GM10266 (cell line): ENCODE data around the gene MAP7D1.

Source experiments
- DNase-seq: peaks from one replicate; pipeline ENCODE4 v3.0.0; 2012; ENCODE audit errors: extremely low spot score
- CTCF ChIP-seq: IDR thresholded peaks from 2 replicates; pipeline ENCODE4 v1.5.1; 2012; ENCODE audit warnings: mild to moderate bottlenecking, low read depth; ENCODE audit not compliant: control insufficient read depth, insufficient read depth; ENCODE audit errors: missing control alignments

The MAP7D1 gene

GRCh38 chr1:36114371-36114770 is 41.6 kb upstream of the MAP7D1 start:
- no peak for TF ChIP-seq CTCF
- no peak for DNase-seq

- no peak for DNase-seq
- no peak for TF ChIP-seq CTCF
Observed at GRCh38 chr1:36115200-36115669, 40.7 kb upstream of the MAP7D1 start.

- no peak for TF ChIP-seq CTCF
- no peak for DNase-seq
Observed at GRCh38 chr1:36115931-36116330, 40.0 kb upstream of the MAP7D1 start.

- no peak for TF ChIP-seq CTCF
- no peak for DNase-seq
Observed at GRCh38 chr1:36116901-36117300, 39.1 kb upstream of the MAP7D1 start.

GRCh38 chr1:36118447-36119204 is 37.3 kb upstream of the MAP7D1 start:
- DNase-seq: no peak
- TF ChIP-seq CTCF: no peak

GRCh38 chr1:36119456-36119855 is 36.5 kb upstream of the MAP7D1 start:
- TF ChIP-seq CTCF: no peak
- no peak for DNase-seq
